ENCODE results near the gene PTPRG. TPM values are rescaled to one million over a fixed set of nuclear protein-coding genes. Genes with fewer than 3 reads are reported as not detected.

PTPRG gene
- total and polyA plus RNA-seq, 2 experiments from 2014 or later: 24.4 to 131 TPM

DNA sequence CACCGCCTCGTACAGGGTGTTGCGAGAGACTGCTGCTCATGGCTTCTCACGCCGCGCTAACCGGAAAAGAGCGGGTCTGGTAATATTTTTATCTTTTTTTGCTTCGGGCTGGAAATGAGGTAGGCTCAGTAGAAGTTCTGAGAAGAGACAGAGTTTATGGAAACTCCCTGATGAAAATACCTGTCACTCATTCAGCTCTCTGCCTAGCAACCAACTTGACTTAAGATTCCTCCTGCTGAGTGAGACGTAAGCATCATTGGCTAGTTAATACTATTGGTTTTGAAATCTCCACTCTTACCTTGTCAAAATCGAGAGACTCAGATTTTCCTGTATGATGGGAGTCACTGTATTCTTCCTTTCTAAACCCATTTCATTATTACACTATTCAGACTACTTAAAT lies 181.7 kb downstream of the PTPRG start (continued):
- TF ChIP-seq ZNF114 (CRISPR knock-in tag; IDR thresholded peaks at IDR 0.05): no peak
- TF ChIP-seq NANOG (IDR thresholded peaks at IDR 0.05; ENCODE audit: borderline replicate concordance): no peak
- TF ChIP-seq, protein P1, sequence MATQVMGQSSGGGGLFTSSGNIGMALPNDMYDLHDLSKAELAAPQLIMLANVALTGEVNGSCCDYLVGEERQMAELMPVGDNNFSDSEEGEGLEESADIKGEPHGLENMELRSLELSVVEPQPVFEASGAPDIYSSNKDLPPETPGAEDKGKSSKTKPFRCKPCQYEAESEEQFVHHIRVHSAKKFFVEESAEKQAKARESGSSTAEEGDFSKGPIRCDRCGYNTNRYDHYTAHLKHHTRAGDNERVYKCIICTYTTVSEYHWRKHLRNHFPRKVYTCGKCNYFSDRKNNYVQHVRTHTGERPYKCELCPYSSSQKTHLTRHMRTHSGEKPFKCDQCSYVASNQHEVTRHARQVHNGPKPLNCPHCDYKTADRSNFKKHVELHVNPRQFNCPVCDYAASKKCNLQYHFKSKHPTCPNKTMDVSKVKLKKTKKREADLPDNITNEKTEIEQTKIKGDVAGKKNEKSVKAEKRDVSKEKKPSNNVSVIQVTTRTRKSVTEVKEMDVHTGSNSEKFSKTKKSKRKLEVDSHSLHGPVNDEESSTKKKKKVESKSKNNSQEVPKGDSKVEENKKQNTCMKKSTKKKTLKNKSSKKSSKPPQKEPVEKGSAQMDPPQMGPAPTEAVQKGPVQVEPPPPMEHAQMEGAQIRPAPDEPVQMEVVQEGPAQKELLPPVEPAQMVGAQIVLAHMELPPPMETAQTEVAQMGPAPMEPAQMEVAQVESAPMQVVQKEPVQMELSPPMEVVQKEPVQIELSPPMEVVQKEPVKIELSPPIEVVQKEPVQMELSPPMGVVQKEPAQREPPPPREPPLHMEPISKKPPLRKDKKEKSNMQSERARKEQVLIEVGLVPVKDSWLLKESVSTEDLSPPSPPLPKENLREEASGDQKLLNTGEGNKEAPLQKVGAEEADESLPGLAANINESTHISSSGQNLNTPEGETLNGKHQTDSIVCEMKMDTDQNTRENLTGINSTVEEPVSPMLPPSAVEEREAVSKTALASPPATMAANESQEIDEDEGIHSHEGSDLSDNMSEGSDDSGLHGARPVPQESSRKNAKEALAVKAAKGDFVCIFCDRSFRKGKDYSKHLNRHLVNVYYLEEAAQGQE (IDR thresholded peaks at IDR 0.05; ENCODE audit: unreplicated experiment): no peak
- no peak for TF ChIP-seq JUNB (IDR thresholded peaks at IDR 0.05; ENCODE audit: unreplicated experiment)

DNA sequence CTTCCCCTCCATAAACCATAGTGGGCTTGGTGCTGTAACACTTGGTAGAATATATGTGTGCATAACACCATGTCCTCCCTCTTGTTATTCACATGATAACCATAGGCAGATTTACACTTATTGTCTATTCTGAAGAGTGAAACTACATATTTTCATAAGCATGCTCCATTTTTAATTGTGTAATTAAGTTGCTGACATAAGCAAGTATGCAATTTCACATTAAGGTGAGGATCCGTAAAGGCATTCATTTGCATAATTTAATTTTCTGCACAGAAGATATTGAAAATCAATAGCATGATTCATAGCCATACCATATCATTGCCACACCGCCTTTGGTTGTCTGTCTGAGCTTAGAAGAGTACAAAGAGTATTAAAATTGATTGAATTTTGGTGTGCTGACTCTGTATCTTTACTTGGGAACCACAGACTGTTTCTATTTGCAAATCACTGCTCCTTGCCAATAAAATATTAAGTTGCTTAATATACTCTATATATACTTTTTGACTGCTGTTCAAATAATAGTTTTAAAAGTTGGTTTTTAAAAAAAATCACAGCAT lies 182.4 kb downstream of the PTPRG start:
- peaks cover 92% of the 10 kb centered on the region for H3K79me2 ChIP-seq (replicated peaks; ENCODE audit: insufficient read depth)
- peaks cover 74% of the 10 kb centered on the region for H3K4me1 Mint-ChIP-seq
- no peaks in the 10 kb centered on the region for H3F3A ChIP-seq (replicated peaks; ENCODE audit: low read depth)
- no peak overlapping the region for H3K27ac Mint-ChIP-seq
- H3K4me2 ChIP-seq: no peak overlapping the region
- no peak overlapping the region for H3K4me3 ChIP-seq
- H3K4me3 Mint-ChIP-seq: no peak overlapping the region
- H3K27me3 Mint-ChIP-seq (ENCODE audit: insufficient read depth, low read depth, poor library complexity): peaks cover 8% of the 10 kb centered on the region
- H3K4me1 ChIP-seq (ENCODE audit: insufficient read depth): peaks cover 51% of the 10 kb centered on the region
- no peaks in the 10 kb centered on the region for H3K27me3 ChIP-seq (ENCODE audit: insufficient read depth)
- H3K9me3 Mint-ChIP-seq: no peaks in the 10 kb centered on the region
- H3K36me3 ChIP-seq (ENCODE audit: insufficient read depth): no peaks in the 10 kb centered on the region
- H3K27ac ChIP-seq (ENCODE audit: low read depth): peak overlapping the region; percentile 62; the same call in 1 of the 2 replicates
- DNase-seq (ENCODE audit: low spot score) (no peak), ATAC-seq (no peak)
- H3K9me2 ChIP-seq (ENCODE audit: insufficient read depth): no peaks in the 10 kb centered on the region
- H4K20me1 ChIP-seq (replicated peaks; ENCODE audit: insufficient read depth): peaks cover 23% of the 10 kb centered on the region
- peaks cover under 1% of the 10 kb centered on the region; the same call in 1 of the 3 replicates for H3K36me3 Mint-ChIP-seq (ENCODE audit: low read depth)
- H2AFZ ChIP-seq: no peak overlapping the region
- TF ChIP-seq, protein P1 (IDR thresholded peaks at IDR 0.05; ENCODE audit: unreplicated experiment): no peak
- TF ChIP-seq, protein P2, sequence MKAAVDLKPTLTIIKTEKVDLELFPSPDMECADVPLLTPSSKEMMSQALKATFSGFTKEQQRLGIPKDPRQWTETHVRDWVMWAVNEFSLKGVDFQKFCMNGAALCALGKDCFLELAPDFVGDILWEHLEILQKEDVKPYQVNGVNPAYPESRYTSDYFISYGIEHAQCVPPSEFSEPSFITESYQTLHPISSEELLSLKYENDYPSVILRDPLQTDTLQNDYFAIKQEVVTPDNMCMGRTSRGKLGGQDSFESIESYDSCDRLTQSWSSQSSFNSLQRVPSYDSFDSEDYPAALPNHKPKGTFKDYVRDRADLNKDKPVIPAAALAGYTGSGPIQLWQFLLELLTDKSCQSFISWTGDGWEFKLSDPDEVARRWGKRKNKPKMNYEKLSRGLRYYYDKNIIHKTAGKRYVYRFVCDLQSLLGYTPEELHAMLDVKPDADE (IDR thresholded peaks at IDR 0.05): no peak
- TF ChIP-seq ZNF331 (CRISPR knock-in tag; IDR thresholded peaks at IDR 0.05; ENCODE audit: low read depth): no peak
- TF ChIP-seq CREB1 (CRISPR knock-in tag; IDR thresholded peaks at IDR 0.05; ENCODE audit: low read depth): no peak
- no peak for TF ChIP-seq EZH2 (IDR thresholded peaks at IDR 0.05; ENCODE audit: low read depth, unreplicated experiment)
- no peak for TF ChIP-seq POLR2AphosphoS5 (IDR thresholded peaks at IDR 0.05; ENCODE audit: low read depth)
- TF ChIP-seq ZNF114 (CRISPR knock-in tag; IDR thresholded peaks at IDR 0.05): no peak
- TF ChIP-seq, protein P3, sequence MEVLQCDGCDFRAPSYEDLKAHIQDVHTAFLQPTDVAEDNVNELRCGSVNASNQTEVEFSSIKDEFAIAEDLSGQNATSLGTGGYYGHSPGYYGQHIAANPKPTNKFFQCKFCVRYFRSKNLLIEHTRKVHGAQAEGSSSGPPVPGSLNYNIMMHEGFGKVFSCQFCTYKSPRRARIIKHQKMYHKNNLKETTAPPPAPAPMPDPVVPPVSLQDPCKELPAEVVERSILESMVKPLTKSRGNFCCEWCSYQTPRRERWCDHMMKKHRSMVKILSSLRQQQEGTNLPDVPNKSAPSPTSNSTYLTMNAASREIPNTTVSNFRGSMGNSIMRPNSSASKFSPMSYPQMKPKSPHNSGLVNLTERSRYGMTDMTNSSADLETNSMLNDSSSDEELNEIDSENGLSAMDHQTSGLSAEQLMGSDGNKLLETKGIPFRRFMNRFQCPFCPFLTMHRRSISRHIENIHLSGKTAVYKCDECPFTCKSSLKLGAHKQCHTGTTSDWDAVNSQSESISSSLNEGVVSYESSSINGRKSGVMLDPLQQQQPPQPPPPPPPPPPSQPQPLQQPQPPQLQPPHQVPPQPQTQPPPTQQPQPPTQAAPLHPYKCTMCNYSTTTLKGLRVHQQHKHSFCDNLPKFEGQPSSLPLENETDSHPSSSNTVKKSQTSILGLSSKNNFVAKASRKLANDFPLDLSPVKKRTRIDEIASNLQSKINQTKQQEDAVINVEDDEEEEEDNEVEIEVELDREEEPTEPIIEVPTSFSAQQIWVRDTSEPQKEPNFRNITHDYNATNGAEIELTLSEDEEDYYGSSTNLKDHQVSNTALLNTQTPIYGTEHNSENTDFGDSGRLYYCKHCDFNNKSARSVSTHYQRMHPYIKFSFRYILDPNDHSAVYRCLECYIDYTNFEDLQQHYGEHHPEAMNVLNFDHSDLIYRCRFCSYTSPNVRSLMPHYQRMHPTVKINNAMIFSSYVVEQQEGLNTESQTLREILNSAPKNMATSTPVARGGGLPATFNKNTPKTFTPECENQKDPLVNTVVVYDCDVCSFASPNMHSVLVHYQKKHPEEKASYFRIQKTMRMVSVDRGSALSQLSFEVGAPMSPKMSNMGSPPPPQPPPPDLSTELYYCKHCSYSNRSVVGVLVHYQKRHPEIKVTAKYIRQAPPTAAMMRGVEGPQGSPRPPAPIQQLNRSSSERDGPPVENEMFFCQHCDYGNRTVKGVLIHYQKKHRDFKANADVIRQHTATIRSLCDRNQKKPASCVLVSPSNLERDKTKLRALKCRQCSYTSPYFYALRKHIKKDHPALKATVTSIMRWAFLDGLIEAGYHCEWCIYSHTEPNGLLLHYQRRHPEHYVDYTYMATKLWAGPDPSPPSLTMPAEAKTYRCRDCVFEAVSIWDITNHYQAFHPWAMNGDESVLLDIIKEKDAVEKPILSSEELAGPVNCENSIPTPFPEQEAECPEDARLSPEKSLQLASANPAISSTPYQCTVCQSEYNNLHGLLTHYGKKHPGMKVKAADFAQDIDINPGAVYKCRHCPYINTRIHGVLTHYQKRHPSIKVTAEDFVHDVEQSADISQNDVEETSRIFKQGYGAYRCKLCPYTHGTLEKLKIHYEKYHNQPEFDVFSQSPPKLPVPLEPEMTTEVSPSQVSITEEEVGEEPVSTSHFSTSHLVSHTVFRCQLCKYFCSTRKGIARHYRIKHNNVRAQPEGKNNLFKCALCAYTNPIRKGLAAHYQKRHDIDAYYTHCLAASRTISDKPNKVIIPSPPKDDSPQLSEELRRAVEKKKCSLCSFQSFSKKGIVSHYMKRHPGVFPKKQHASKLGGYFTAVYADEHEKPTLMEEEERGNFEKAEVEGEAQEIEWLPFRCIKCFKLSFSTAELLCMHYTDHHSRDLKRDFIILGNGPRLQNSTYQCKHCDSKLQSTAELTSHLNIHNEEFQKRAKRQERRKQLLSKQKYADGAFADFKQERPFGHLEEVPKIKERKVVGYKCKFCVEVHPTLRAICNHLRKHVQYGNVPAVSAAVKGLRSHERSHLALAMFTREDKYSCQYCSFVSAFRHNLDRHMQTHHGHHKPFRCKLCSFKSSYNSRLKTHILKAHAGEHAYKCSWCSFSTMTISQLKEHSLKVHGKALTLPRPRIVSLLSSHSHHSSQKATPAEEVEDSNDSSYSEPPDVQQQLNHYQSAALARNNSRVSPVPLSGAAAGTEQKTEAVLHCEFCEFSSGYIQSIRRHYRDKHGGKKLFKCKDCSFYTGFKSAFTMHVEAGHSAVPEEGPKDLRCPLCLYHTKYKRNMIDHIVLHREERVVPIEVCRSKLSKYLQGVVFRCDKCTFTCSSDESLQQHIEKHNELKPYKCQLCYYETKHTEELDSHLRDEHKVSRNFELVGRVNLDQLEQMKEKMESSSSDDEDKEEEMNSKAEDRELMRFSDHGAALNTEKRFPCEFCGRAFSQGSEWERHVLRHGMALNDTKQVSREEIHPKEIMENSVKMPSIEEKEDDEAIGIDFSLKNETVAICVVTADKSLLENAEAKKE (CRISPR knock-in tag; IDR thresholded peaks at IDR 0.05): no peak

Measured in GM23338 (cell line).